Endothelial cell of hepatic sinusoid (primary cell): ENCODE data around the gene AKAP10.
"Not testable (repeated sequence)": the region's sequence is repeated elsewhere in the genome, so short reads cannot be mapped to it uniquely, and the experiment has no call there.

Experiments
- in situ Hi-C: cut with HindIII; loops from 2 replicates; pipeline ENCODE4 v1.10.0; 2017; ENCODE audit warnings: low sequenced_read_pairs

AKAP10 gene

GRCh38 chr17:19873346-19873745 lies 104.3 kb downstream of the AKAP10 start:
- in situ Hi-C loops = no loop called here

DNA sequence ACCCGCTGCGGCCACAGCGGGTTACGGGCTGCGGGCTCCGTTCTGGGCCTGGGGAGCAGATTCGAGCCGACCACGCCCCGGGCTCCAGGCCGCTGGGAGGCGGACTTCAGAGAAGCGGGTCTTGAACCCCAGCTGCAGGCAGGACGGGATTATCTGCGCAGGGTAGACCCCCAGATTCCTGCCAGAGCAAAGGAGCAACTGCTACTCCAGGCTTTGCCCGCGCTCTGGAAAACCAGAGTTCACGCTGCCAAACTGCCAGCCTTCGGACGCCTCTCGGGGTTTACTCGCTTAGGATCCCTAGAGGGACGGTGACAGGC lies 109.6 kb downstream of the AKAP10 start:
- in situ Hi-C loops = no loop called here

- in situ Hi-C loops = no loop called here
Observed at GRCh38 chr17:19867329-19868078, 110.1 kb downstream of the AKAP10 start, which contains the start of gene ULK2. TSS of gene ULK2 (minus strand) at chr17:19867936. CDS start at chr17:19867417, 519 bp downstream.

DNA sequence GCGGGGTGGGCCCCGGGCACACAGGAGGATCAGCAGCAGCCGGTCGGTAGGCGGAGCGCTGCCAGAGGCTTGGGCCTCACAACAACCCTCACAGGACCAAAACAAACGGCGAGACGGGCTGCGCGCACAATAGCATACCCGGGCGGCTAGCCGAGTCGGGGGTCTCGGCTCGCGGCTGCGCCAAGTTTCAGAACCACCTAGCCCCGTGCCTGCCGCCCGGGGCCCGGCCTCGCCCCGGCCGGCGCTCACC lies 110.6 kb downstream of the AKAP10 start:
- in situ Hi-C loops = no loop called here

GRCh38 chr17:19865021-19865420 lies 112.6 kb downstream of the AKAP10 start:
- in situ Hi-C loops = no loop called here

- in situ Hi-C loops = not testable (repeated sequence)
Observed at GRCh38 chr17:19860647-19861177, 116.9 kb downstream of the AKAP10 start.

- in situ Hi-C loops = no loop called here
Observed at GRCh38 chr17:19857640-19858039, 120.0 kb downstream of the AKAP10 start.
